Measurements from ENCODE around the gene LSM14B. TPM values are rescaled to one million over a fixed set of nuclear protein-coding genes. Genes with fewer than 3 reads are reported as not detected.
"Not testable (repeated sequence)": the region's sequence is repeated elsewhere in the genome, so short reads cannot be mapped to it uniquely, and the experiment has no call there.

Gene LSM14B
- total RNA-seq, 1 experiment from 2014 or later = 61.5 TPM

GRCh38 chr20:62080249-62080990 is 41.9 kb upstream of the LSM14B start:
- H2AFZ ChIP-seq = no peak overlapping the region
- peaks cover 66% of the 10 kb centered on the region for H3K27me3 ChIP-seq (ENCODE audit: insufficient read depth, low read depth)
- intact Hi-C loops (cut with micrococcal nuclease; ENCODE audit: unreplicated experiment) = no loop called here
- ChIA-PET POLR2A (ENCODE audit: unreplicated experiment) (no interaction called here), CTCF (no interaction called here)
- no peak overlapping the region for H3K4me2 ChIP-seq
- no peaks in the 10 kb centered on the region for H3K79me2 ChIP-seq (ENCODE audit: low read depth)
- no peak for TF ChIP-seq CTCF (conservative IDR thresholded peaks at IDR 0.05)
- no peak for TF ChIP-seq EZH2 (IDR thresholded peaks at IDR 0.05; ENCODE audit: low read depth)
- no peak overlapping the region for H3K4me3 ChIP-seq
- H4K20me1 ChIP-seq (ENCODE audit: insufficient read depth) = no peaks in the 10 kb centered on the region
- no peak for DNase-seq
- H3K4me1 ChIP-seq (replicated peaks; ENCODE audit: insufficient read depth) = no peaks in the 10 kb centered on the region
- H3K9me2 ChIP-seq (ENCODE audit: insufficient read depth) = no peaks in the 10 kb centered on the region
- BruUV-seq (replicated peaks) = no TSS peak
- H3F3A ChIP-seq (ENCODE audit: insufficient read depth, low read depth) = peaks cover 3% of the 10 kb centered on the region; the same call in 1 of the 2 replicates
- peaks cover 30% of the 10 kb centered on the region for H3K9me3 ChIP-seq (ENCODE audit: insufficient read depth, low read depth)
- H3K27ac ChIP-seq = no peak overlapping the region
- H3K36me3 ChIP-seq (ENCODE audit: low read depth) = no peaks in the 10 kb centered on the region

- no peaks in the 10 kb centered on the region; the same call in 1 of the 2 replicates for H3K4me1 ChIP-seq (replicated peaks; ENCODE audit: insufficient read depth)
- peaks cover 74% of the 10 kb centered on the region for H3K27me3 ChIP-seq (ENCODE audit: insufficient read depth, low read depth)
- H3K4me3 ChIP-seq = no peak overlapping the region
- no peak overlapping the region for H3K27ac ChIP-seq
- TF ChIP-seq CTCF (conservative IDR thresholded peaks at IDR 0.05) (no peak), EZH2 (IDR thresholded peaks at IDR 0.05; ENCODE audit: low read depth) (no peak)
- no peaks in the 10 kb centered on the region for H3K79me2 ChIP-seq (ENCODE audit: low read depth)
- no peaks in the 10 kb centered on the region for H4K20me1 ChIP-seq (ENCODE audit: insufficient read depth)
- no peak overlapping the region for H2AFZ ChIP-seq
- DNase-seq = no peak
- no TSS peak for BruUV-seq (replicated peaks)
- ChIA-PET POLR2A (ENCODE audit: unreplicated experiment) (no interaction called here), CTCF (no interaction called here)
- no peak overlapping the region for H3K4me2 ChIP-seq
- intact Hi-C loops (cut with micrococcal nuclease; ENCODE audit: unreplicated experiment) = no loop called here
- H3K36me3 ChIP-seq (ENCODE audit: low read depth) = no peaks in the 10 kb centered on the region
- no peaks in the 10 kb centered on the region for H3K9me2 ChIP-seq (ENCODE audit: insufficient read depth)
- peaks cover 3% of the 10 kb centered on the region; the same call in 1 of the 2 replicates for H3F3A ChIP-seq (ENCODE audit: insufficient read depth, low read depth)
- peaks cover 5% of the 10 kb centered on the region; the same call in 1 of the 2 replicates for H3K9me3 ChIP-seq (ENCODE audit: insufficient read depth, low read depth)
Measured at GRCh38 chr20:62083312-62083711, 39.0 kb upstream of the LSM14B start.

DNA sequence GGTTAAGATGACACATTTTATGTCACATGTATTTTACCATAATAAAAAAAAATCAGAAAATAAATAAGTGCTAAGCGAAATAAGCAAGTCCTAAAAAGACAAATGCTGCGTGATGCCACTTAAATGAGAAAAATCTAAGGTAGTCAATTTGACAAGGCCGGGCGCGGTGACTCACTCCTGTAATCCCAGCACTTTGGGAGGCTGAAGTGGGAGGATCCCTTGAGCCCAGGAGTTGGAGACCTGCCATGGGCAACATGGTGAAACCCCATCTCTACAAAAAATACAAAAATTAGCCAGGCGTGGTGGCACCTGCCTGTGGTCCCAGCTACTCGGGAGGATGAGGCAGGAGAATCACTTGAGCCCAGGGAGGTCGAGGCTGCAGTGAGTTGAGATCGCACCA is 38.1 kb upstream of the LSM14B start:
- DNase-seq; CTCF ChIA-PET; H3K9me2 ChIP-seq (ENCODE audit: insufficient read depth); H3K4me2 ChIP-seq; POLR2A ChIA-PET (ENCODE audit: unreplicated experiment); H2AFZ ChIP-seq; H4K20me1 ChIP-seq (ENCODE audit: insufficient read depth); intact Hi-C loops (cut with micrococcal nuclease; ENCODE audit: unreplicated experiment); H3K27ac ChIP-seq; H3K36me3 ChIP-seq (ENCODE audit: low read depth); BruUV-seq (replicated peaks); H3K79me2 ChIP-seq (ENCODE audit: low read depth); H3K4me1 ChIP-seq (replicated peaks; ENCODE audit: insufficient read depth); H3K9me3 ChIP-seq (ENCODE audit: insufficient read depth, low read depth); H3F3A ChIP-seq (ENCODE audit: insufficient read depth, low read depth); H3K4me3 ChIP-seq: not testable (repeated sequence)
- H3K27me3 ChIP-seq (ENCODE audit: insufficient read depth, low read depth) = peaks cover 65% of the 10 kb centered on the region

DNA sequence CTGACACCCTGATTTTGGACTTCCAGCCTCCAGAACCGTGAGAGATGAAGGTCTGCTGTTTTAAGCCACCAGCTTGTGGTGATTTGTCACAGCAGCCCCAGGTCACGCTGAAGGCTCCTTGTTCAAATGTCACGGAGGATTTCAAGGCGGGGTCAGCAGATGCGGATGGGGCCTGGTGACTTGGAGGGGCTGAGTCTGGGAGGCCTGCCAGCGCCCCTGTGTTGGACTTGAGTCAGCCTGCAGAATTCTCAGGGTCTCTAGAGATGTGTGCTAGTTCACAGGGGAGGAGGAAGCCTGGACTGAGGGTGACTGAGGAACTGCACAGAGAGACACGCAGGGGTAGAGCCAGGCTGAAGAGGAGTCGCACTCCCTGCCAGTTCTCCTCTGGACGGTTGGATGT is 37.1 kb upstream of the LSM14B start:
- H3K9me2 ChIP-seq (ENCODE audit: insufficient read depth) = no peaks in the 10 kb centered on the region
- intact Hi-C loops (cut with micrococcal nuclease; ENCODE audit: unreplicated experiment) = no loop called here
- no peak overlapping the region for H2AFZ ChIP-seq
- no peaks in the 10 kb centered on the region for H4K20me1 ChIP-seq (ENCODE audit: insufficient read depth)
- H3K4me1 ChIP-seq (replicated peaks; ENCODE audit: insufficient read depth) = peaks cover 6% of the 10 kb centered on the region
- peaks cover 4% of the 10 kb centered on the region; the same call in 1 of the 2 replicates for H3F3A ChIP-seq (ENCODE audit: insufficient read depth, low read depth)
- BruUV-seq (replicated peaks) = no TSS peak
- no peaks in the 10 kb centered on the region for H3K36me3 ChIP-seq (ENCODE audit: low read depth)
- ChIA-PET CTCF (no interaction called here), POLR2A (ENCODE audit: unreplicated experiment) (no interaction called here)
- no peak overlapping the region for H3K4me3 ChIP-seq
- DNase-seq = no peak
- no peaks in the 10 kb centered on the region for H3K79me2 ChIP-seq (ENCODE audit: low read depth)
- H3K4me2 ChIP-seq = no peak overlapping the region
- no peak overlapping the region for H3K27ac ChIP-seq
- H3K9me3 ChIP-seq (ENCODE audit: insufficient read depth, low read depth) = no peaks in the 10 kb centered on the region
- H3K27me3 ChIP-seq (ENCODE audit: insufficient read depth, low read depth) = peaks cover 58% of the 10 kb centered on the region
- TF ChIP-seq EZH2 (IDR thresholded peaks at IDR 0.05; ENCODE audit: low read depth) (no peak), CTCF (conservative IDR thresholded peaks at IDR 0.05) (no peak)
